Frontal cortex (tissue), 4 donors: ENCODE measurements around the gene FOXO1. TPM values are rescaled to one million over a fixed set of nuclear protein-coding genes. Genes with fewer than 3 reads are reported as not detected.

ENCODE experiments used
- DNase-seq, 2 donors: peaks; one replicate each; pipeline ENCODE4 v3.0.0; 2012; ENCODE audit warnings: low spot score in 2 of 2
- FAIRE-seq: peaks from 2 replicates; lab custom pipeline; 2012; peaks lifted over from hg19 to GRCh38; lab: Jason Lieb, UNC
- total RNA-seq: library from RNA; depleted of rRNA; stranded (reverse); fragments of >200 nt; gene quantifications from one replicate; pipeline ENCODE4 v1.2.3, GENCODE V29; 2014
- donor health status: control.
- donor health status: control.
- donor health status: control.

The FOXO1 gene
- total RNA-seq, 1 donor from 2014 or later, result 9.8 TPM

DNA sequence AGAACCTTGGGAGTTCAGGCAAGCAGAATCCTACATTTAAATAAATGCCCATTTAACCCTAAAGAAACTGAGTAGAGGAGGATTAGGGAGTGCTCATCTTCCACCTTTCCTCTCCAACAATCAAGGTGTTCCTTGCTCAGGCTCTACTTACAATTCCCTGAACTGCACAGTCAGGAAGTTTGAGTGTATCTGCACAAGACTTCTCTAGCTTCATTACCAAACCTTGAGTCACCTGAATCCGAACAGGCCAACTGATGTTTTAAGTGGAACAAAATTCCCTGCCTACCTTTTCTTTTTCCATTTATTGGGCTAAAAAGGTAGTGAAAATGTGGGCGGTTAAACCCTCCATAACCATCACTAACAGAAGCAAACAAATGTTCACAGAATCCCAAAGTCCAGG, 78.3 kb downstream of the FOXO1 start:
- FAIRE-seq, result no peak

DNA sequence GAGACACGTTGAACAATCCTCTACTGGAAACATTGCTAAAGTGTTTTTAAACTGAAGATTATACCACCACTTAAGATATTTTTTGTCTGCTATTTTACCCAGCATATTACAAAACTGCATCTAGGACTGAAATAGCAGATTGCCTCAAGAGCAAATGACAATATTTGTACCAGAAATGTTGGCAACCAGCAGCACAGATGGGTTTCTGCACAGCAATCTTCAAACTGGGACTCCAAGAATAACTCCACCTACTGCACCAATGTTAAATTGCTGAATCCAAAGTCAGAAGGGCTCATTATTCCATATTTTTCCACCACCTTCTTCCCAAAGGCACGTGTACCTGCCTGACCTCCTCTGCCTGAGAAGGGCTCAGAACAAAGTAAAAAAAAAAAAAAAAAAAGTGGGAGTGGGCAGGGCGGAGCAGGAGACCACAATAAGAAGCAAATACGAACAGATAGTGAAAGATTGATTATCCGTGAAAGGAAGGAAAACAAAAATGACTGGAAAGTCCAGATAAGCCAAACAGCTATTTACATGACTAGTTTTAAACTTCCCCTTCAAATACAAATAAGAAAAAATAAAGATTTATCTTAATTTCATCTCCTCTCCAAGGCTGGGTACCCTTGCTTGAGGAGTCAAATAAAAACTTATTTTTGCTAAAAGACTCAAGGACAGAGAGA, 79.4 kb downstream of the FOXO1 start:
- FAIRE-seq (no peak), DNase-seq (no peak)

More for the DNA sequence above, 78.3 kb downstream of the FOXO1 start:
- DNase-seq, result no peak

DNA sequence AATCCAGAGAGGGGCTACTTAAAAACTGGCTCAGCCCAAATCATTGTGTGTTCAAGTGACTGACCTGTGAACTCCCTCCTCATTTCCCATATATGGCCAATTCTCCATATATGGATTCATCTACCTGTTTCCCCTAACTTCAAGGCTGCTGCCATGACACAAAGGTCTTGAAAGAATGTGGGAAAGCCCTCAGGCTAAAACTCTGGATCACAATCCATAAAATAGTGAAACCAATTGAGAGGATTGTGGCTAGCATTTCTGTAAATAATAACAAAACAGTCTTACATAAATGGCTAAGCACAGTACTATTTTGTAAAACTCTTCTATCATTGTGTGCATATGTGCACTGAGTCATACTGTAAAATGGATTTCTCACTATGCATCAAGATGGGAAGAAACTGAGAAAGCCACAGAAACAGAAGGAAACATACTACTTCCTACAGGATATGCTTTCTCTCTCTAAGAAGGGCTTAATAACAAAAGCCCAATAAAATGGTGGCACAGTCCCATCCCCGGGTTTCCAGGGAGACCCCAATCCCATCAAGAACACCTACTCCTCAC, 80.5 kb downstream of the FOXO1 start:
- no peak for DNase-seq
- FAIRE-seq, result no peak

DNA sequence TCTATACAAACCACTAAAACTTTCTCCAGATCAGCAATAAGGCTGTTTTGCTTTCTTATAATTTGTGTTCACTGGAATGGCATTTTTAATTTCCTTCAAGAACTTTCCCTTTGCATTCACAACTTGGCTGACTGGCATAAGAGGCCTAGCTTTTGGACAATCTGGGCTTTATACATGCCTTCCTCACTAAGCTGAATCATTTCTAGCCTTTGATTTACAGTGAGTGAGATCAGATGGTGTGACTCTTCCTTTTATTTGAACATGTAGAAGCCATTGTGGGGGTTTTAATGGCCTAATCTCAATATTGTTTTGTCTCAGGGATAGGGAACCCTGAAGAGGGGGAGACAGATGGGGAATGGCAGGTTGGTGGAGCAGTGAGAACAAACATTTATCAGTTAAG, 82.7 kb downstream of the FOXO1 start:
- no peak for FAIRE-seq
- no peak for DNase-seq

DNA sequence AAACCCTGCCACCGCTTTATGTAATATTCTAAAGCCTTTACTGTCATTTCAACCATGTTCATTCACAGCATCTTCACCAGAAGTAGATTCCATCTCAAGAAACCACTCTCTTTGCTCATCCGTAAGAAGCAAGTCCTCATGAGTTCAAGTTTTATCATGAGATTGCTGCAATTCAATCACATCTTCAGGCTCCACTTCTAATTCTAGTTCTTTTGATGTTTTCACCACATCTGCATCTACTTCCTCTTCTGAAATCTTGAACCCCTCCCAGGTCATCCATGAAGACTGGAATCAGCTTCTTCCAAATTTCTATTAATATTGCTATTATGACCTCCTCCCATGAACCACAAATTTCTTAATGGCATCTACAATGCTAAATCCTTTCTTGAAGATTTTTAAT, 83.9 kb downstream of the FOXO1 start:
- DNase-seq, result no peak
- no peak for FAIRE-seq

DNA sequence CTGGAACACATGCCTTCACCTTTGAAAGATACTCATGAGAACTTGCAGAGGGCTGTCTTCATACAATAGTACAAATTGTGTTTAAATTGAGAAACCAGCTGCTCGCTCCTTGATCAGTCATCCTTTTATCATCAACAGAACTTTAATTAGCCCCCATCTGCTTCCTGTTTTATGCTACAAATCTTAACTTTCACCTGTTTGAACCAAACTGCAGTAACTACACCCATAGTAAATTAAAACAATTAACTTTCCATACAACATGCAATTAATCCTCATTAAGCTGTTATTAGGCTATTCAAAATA, 85.2 kb downstream of the FOXO1 start:
- FAIRE-seq (no peak), DNase-seq (no peak)

DNA sequence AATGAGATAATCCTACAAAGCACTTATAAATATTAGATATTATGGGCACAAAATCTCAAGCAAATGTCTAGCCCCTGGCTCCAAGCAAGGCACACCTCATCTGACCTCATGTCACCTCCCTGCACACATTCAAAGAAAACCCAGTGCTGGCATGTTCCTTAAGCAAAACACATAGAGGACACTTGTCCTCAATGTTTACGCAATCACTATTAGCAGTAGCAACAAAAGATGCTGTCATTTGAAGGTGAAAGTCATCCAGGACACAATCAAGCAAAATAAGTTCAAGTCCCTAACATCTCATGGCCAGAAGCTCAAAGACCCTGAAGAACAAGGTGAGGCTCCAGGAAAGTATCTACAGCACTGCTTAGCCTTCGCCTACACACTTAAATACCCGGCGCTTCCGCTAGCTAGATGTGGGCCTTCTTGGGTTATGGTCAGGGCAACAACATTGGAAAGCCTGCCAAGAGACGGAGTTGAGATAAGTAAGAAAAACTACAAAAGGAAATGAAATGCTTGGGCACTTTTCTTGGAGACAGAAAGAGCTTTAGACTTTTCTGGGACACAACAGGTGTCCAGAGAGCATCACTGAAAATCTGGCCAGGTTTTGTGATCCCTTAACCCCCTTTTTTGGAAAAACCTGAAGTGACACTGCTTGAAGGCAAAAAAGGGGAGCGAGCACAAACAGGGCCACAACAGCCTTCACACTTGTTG, 85.7 kb downstream of the FOXO1 start:
- FAIRE-seq (no peak), DNase-seq (no peak)

DNA sequence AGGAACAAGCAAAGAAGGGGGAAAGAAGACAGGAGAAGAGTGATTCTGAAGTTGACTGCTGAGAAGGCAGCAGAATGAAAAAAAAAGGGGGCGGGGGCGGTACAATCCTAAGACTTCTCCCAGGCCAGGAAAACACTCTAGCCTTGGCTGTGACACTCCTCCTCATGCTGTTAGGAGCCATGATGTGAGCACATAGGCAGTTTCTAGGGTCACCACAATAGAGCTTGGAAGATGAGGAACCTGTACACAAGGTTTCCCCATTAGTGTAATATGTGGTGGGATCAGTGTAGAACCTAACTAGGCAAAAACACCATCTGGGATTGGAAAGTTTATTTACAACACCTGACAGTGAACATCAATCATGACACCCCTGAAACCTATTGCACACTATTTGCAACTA, 86.9 kb downstream of the FOXO1 start:
- FAIRE-seq, result no peak

DNA sequence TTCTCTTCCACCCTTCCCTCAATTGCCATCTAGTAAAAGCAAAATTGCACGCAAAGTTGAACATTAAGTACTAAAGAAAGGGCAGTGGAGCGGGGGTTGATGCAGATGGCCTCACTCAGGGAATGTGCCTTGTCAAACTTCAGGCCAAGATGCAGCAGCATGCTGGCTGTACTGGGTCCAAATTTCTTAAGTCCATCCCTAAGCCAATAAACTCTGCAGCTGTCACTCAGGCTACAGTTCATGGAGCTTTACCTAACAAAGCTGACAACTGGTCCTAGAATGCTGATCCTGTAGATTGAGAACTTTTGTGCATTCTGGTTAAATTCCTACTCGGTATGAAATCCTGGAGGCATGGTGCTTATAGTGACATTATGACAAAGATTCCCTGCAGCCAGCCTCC, 88.4 kb downstream of the FOXO1 start:
- DNase-seq, result no peak

More for the DNA sequence above, 86.9 kb downstream of the FOXO1 start:
- DNase-seq, result no peak

DNA sequence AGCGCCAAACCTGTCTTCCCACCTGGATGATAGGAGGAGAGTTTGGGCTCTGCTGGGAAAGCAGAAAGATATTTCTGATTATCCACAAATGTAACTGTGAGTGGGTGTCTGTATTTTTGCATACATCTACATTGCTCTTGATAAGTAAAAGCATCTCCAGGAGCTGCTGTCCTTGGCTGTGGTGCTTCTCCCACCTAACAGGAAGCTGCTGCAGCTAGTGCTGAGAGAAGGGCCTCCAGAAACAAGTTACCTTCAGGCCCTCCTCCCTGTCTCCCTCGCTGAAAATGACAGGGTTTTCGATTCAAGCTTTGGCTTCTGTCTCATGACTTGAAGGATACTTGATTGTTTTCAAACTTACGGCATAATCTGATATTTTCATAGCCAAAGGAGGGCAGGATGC, 90.1 kb downstream of the FOXO1 start:
- no peak for FAIRE-seq
- DNase-seq, result no peak

More for the DNA sequence above, 88.4 kb downstream of the FOXO1 start:
- FAIRE-seq, result no peak

DNA sequence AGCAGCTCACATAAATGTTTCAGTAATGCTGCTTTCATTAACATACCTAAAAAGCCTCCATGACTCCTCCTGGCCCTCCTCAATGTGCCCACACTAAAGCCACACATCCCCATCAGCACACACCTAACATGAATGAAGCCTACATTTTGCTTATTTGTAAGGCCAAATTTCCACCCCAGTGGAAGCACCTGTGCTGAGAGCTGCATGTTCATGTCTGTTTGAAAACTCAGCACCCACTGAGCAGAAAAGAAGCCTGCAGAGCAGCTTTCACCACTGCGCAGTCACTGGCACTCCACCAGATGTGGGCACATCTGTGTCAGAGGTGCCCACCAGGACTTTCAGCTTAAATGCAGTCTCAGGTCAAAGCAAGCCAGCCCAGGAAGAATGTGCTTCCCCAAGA, 93.5 kb downstream of the FOXO1 start:
- DNase-seq (no peak), FAIRE-seq (no peak)

DNA sequence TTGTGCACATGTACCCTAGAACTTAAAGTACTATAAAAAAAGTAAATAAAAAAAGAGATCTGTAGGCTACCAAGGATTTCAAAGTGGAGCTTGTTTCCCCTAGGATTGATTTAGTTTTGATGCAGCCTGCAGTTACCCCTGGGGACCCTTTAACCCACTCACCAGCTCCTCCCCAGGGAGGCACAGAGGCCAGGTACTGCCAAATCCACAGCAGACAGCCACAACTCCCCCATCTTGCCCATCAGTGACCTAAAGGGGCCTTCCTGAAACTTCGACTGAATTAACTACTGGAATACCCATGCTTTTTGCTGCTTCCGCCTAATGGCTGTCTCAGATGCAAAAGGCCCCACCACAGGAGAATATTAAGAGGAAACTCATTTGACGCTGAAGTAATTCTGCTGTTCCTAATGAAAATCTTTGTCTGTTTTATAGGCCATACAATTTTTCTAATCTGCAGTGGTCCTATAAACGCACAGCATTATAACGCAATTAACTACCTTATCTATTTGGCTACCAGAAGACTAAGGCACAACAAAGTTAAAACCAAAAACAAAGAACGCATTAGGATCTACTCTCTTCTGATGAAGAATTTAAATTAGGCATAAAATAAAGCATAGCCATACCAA, 95.0 kb downstream of the FOXO1 start:
- FAIRE-seq (no peak), DNase-seq (no peak)

DNA sequence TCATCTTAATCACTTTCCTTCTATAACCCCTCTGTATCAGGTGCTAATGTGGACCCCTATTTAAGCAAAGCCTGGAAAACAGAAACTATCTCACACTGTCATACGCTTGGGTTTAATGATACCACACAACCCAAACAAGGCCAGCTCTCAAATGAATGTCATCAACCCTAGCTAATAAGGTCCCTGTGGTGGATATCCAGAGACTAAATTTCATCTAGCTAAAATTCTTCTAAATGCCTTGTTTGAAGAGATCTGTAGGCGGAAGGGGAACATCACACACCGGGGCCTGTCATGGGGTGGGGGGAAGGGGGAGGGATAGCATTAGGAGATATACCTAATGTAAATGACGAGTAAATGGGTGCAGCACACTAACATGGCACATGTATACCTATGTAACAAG, 95.5 kb downstream of the FOXO1 start:
- no peak for FAIRE-seq
- no peak for DNase-seq

DNA sequence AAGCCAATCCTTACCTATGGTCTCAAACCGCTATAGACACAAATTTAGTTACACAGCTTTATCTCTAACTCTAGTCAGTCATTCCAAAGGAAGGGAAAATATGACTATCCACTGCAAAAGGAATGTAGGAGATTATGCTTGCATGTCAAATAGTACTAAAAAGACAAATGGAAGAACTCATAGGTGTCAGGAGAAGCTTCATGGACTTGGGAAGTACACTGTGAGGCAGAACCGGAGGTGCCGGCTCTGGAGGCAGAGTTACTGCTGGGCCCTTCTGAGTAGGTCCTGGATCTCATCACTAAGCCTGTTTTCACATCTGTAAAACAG, 97.5 kb downstream of the FOXO1 start:
- DNase-seq, result no peak
- FAIRE-seq, result no peak

DNA sequence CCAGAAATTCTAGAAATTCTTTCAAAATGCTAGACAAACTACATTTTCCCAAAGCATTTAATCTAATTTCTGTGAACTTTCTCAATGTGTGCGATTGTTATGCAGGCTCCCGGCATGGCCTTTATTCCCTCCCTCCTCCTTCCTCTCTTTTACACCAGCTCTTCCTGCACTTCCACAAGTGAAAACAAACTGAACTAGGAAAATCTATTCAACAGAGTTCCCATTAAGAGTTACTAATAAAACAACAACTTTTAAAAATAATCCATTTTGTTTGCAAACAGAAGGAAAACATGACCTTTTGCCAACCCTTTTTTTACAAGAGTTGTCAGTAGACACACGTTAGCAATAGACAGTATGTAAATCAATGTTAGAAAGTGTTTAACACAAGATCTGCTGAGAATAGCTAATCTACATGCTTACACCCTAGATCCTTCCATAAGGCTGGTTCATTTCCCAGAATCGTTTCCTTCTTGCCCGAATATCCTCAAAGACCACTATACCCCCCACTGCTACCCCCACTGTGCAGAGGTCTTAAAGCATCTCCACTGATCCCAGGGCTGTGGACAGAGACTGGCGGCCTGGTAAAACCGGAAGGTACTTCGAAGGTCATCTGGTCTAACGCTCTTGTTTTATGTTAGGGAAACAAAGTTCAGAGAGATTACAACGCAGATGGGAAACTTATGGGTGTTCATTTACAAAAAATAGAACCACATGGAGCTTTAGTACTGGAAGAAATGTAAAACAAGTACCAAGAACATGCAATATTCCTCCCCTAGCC, 98.0 kb downstream of the FOXO1 start:
- FAIRE-seq, result no peak

DNA sequence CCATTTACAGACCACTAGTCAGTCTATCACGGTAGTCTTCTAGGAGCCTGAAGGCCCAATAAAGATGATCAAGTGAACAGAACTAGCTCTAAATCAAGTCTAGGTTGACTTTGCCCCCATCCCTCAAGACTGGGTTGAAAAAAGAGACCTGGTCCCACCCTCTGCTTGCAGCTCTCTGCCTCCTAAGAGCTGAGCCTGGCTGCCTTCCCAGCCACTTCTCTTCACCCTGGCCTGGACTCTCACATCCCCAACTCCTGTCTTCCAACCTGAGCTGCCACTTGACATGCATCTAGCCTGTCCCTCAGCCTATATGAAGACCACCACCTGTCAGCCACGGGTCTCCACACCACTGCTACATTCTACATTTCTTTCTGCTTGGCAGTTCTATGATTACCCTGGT, 99.6 kb downstream of the FOXO1 start:
- DNase-seq (no peak), FAIRE-seq (no peak)

More for the DNA sequence above, 98.0 kb downstream of the FOXO1 start:
- DNase-seq, result no peak

DNA sequence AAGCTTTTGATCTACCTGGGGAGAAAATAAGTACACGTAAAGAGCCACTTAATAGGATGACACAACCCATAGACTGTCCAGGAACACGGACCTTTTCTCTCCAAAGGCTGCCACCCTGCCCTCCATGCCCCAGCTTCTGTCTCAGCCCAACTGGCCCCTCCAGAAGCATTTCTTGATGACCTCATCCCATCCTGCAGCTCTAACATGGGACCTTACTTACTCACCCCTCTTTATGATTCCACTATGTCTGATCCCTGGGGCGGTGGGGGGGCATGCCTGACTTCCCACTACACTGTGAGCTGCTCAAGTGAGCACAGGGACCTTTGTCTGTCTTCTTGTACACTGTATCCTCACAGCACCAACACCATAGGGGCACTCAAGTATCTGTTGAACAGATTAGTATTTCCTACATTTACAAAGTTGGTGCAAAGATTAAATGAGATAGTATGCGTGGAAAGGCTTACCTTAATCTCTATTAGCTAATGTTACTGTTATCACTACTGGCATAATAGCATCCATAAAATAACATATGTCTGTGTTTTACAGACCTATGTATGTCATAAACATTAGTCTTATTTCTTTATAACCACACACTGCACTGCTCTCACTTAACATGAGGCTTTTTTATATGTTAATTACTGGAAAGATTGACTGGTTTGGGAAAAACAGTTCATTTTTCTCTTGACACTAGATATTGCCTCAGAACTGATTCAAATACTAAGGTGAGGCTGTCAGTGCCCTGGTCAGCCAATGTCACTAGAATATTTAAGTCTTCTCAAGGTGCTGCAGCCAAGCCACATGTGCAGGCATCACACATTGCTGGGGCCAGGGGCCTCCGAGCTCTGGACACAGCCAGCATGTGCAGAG, 100.9 kb downstream of the FOXO1 start:
- FAIRE-seq (no peak), DNase-seq (no peak)

DNA sequence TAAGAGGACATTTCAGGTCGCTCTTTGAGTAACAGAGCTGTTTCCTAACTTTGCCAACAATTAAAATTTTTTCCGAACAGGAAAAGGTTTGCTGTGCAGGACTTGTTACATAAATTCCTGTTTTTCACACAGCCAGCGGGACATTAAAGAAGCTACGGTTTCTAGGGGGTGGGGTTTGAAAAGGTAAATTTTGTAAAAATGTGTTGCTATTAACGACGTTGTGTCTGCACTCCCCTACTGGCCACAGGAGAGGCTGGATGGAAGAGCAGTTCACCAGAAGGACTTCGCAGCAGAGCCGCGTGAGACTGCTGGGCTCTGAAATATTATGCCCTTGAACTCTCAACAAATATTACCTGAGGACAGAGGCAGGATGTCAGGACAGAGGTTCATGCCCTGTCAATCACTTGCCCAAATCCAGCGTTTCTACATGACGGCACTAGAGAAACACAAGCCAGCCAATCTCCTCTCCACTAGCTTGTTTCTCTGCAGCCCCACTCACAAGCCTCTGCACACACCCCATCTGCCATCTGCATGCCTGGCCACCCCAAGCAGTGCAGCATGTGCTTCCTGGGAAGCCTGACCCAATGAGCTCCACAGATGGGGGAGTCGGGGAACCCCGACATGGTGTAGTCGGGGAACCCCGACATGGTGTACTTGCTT, 102.0 kb downstream of the FOXO1 start:
- FAIRE-seq (no peak), DNase-seq (no peak)
